GM18499 (cell line): ENCODE results near the gene GPATCH2.
A peak's percentile ranks its signal among the peaks of the same experiment; 100 is the strongest.
"Not testable (repeated sequence)": the region's sequence is repeated elsewhere in the genome, so short reads cannot be mapped to it uniquely, and the experiment has no call there.

Experiments used
- ATAC-seq: cut with Tn5 transposase; IDR thresholded peaks from one replicate; pipeline ENCODE4 v1.9.1; 2021; ENCODE audit warnings: moderate number of reproducible peaks; ENCODE audit not compliant: insufficient read depth, unreplicated experiment

GPATCH2 gene

GRCh38 chr1:217528271-217528670, 102.6 kb downstream of the GPATCH2 start:
- ATAC-seq = no peak

GRCh38 chr1:217527151-217527550, 103.7 kb downstream of the GPATCH2 start:
- ATAC-seq = no peak

- ATAC-seq = no peak
These were observed 104.3 kb downstream of the GPATCH2 start for GRCh38 chr1:217526636-217527035.

- ATAC-seq = no peak
These were observed 105.0 kb downstream of the GPATCH2 start for GRCh38 chr1:217525773-217526490.

GRCh38 chr1:217524787-217525520, 105.9 kb downstream of the GPATCH2 start:
- ATAC-seq = no peak

GRCh38 chr1:217523921-217524320, 107.0 kb downstream of the GPATCH2 start:
- not testable (repeated sequence) for ATAC-seq

- no peak for ATAC-seq
These were observed 108.6 kb downstream of the GPATCH2 start for GRCh38 chr1:217522277-217522676.

GRCh38 chr1:217521317-217521716, 109.6 kb downstream of the GPATCH2 start:
- ATAC-seq = no peak

GRCh38 chr1:217506878-217507277, 124.0 kb downstream of the GPATCH2 start:
- ATAC-seq = no peak

GRCh38 chr1:217498209-217498608, 132.7 kb downstream of the GPATCH2 start:
- ATAC-seq = no peak

- ATAC-seq = peak; percentile 90
These were observed 135.6 kb downstream of the GPATCH2 start for GRCh38 chr1:217495249-217495648.

GRCh38 chr1:217494767-217495166, 136.1 kb downstream of the GPATCH2 start:
- ATAC-seq = peak; percentile 70

GRCh38 chr1:217493290-217493689, 137.6 kb downstream of the GPATCH2 start:
- ATAC-seq = no peak

- no peak for ATAC-seq
These were observed 146.0 kb downstream of the GPATCH2 start for GRCh38 chr1:217484871-217485270.

- ATAC-seq = peak; percentile 99
These were observed 148.4 kb downstream of the GPATCH2 start for GRCh38 chr1:217482356-217483102.

GRCh38 chr1:217478450-217478849, 152.4 kb downstream of the GPATCH2 start:
- no peak for ATAC-seq

GRCh38 chr1:217472915-217473314, 158.0 kb downstream of the GPATCH2 start:
- ATAC-seq = no peak

- ATAC-seq = no peak
These were observed 159.5 kb downstream of the GPATCH2 start for GRCh38 chr1:217471403-217471802.

- no peak for ATAC-seq
These were observed 160.9 kb downstream of the GPATCH2 start for GRCh38 chr1:217469983-217470382.

- no peak for ATAC-seq
These were observed 165.8 kb downstream of the GPATCH2 start for GRCh38 chr1:217465102-217465501.

GRCh38 chr1:217462666-217463065, 168.2 kb downstream of the GPATCH2 start:
- ATAC-seq = no peak
